Hepatocyte (in vitro differentiated cells): Measurements from ENCODE around the gene TIMM23. TPM values are rescaled to one million over a fixed set of nuclear protein-coding genes. Genes with fewer than 3 reads are reported as not detected.

ENCODE experiments used
- DNase-seq: peaks from one replicate; pipeline ENCODE4 v3.0.0-alpha.2; 2016; ENCODE audit warnings: low spot score
- H2AFZ ChIP-seq: fragments of 200-600 bp; sonication (generic); 2 replicates; pipeline ENCODE4 v1.6.0; 2016; ENCODE audit warnings: antibody characterized with exemption, mild to moderate bottlenecking
- H3K27ac ChIP-seq: fragments of 200-600 bp; sonication (generic); 2 replicates; pipeline ENCODE4 v1.5.1; 2016; ENCODE audit warnings: mild to moderate bottlenecking
- H3K27me3 ChIP-seq: fragments of 200-600 bp; sonication (generic); 2 replicates; pipeline ENCODE4 v1.6.1; 2016
- H3K36me3 ChIP-seq: fragments of 200-600 bp; sonication (generic); replicated peaks from 2 replicates; pipeline ENCODE4 v1.5.1; 2016; ENCODE audit warnings: low read depth; ENCODE audit not compliant: insufficient read depth
- H3K4me1 ChIP-seq: fragments of 200-600 bp; sonication (generic); 2 replicates; pipeline ENCODE4 v1.5.1; 2016; ENCODE audit warnings: mild to moderate bottlenecking, moderate library complexity; ENCODE audit not compliant: insufficient read depth
- H3K4me2 ChIP-seq: fragments of 200-600 bp; sonication (generic); 2 replicates; pipeline ENCODE4 v1.6.0; 2016
- H3K4me3 ChIP-seq: fragments of 200-600 bp; sonication (generic); 2 replicates; pipeline ENCODE4 v1.5.1; 2016; ENCODE audit warnings: mild to moderate bottlenecking
- H3K79me2 ChIP-seq: fragments of 200-600 bp; sonication (generic); 2 replicates; pipeline ENCODE4 v1.6.0; 2017; ENCODE audit warnings: mild to moderate bottlenecking
- H3K9me2 ChIP-seq: fragments of 200-600 bp; sonication (generic); replicated peaks from 2 replicates; pipeline ENCODE4 v1.6.0; 2017; ENCODE audit warnings: mild to moderate bottlenecking; ENCODE audit not compliant: insufficient read depth
- H3K9me3 ChIP-seq: fragments of 200-600 bp; sonication (generic); 2 replicates; pipeline ENCODE4 v1.5.1; 2016; ENCODE audit warnings: low read depth, mild to moderate bottlenecking
- H4K20me1 ChIP-seq: fragments of 200-600 bp; sonication (generic); 2 replicates; pipeline ENCODE4 v1.6.0; 2016; ENCODE audit warnings: mild to moderate bottlenecking; ENCODE audit not compliant: insufficient read depth, poor library complexity, severe bottlenecking
- CTCF ChIP-seq: fragments of 200-600 bp; sonication (generic); IDR thresholded peaks from 2 replicates; pipeline ENCODE4 v1.5.1; 2016; ENCODE audit warnings: antibody characterized with exemption, mild to moderate bottlenecking; ENCODE audit not compliant: poor library complexity
- EZH2 ChIP-seq: fragments of 200-600 bp; sonication (generic); IDR thresholded peaks from 2 replicates; pipeline ENCODE4 v1.6.1; 2016; ENCODE audit warnings: antibody characterized with exemption, mild to moderate bottlenecking, borderline replicate concordance
- EZH2phosphoT487 ChIP-seq: fragments of 200-600 bp; sonication (generic); IDR thresholded peaks from one replicate; pipeline ENCODE4 v1.6.1; 2018; ENCODE audit warnings: antibody characterized with exemption, mild to moderate bottlenecking, low read depth, moderate library complexity; ENCODE audit not compliant: unreplicated experiment, severe bottlenecking
- WGBS: methylation state at CpG from one replicate; pipeline ENCODE4 v1.1.6; 2016; ENCODE audit warnings: low lambda C conversion rate; ENCODE audit errors: missing lambda C conversion rate; 5-methylcytosine and 5-hydroxymethylcytosine counted together
- polyA plus RNA-seq: library from polyadenylated mRNA; unstranded; fragments of >200 nt; fragmentation: Nextera tagmentation; extraction: Ambion mirVana; gene quantifications from 2 replicates; pipeline ENCODE4 v1.2.1, GENCODE V29; 2016
- total RNA-seq: library from RNA; depleted of rRNA; stranded (reverse); fragments of >200 nt; gene quantifications from 2 replicates; pipeline ENCODE4 v1.2.3, GENCODE V29; 2014

Gene TIMM23
- total and polyA plus RNA-seq, 2 experiments from 2014 or later, result 80.7 to 122 TPM

- WGBS, result 91% methylated on average over 7 of the region's 7 CpGs
- Histone ChIP-seq H3K4me1 (peaks cover 38% of the 10 kb centered on the region), H2AFZ (no peak overlapping the region), H3K9me2 (no peaks in the 10 kb centered on the region), H3K4me3 (no peak overlapping the region), H3K9me3 (no peaks in the 10 kb centered on the region), H4K20me1 (peaks cover 92% of the 10 kb centered on the region), H3K36me3 (no peaks in the 10 kb centered on the region), H3K4me2 (peak overlapping the region; percentile 44), H3K27me3 (no peaks in the 10 kb centered on the region), H3K79me2 (peaks cover 95% of the 10 kb centered on the region), H3K27ac (peak overlapping the region; percentile 17)
- no peak for DNase-seq
- TF ChIP-seq CTCF, result no peak
- no peak for TF ChIP-seq EZH2
Observed at GRCh38 chr10:46019569-46020343, 47.5 kb downstream of the TIMM23 start.

- peak overlapping the region; percentile 17 for H3K27ac ChIP-seq
- H3K9me2 ChIP-seq, result no peaks in the 10 kb centered on the region
- H3K79me2 ChIP-seq, result peaks cover 95% of the 10 kb centered on the region
- H3K27me3 ChIP-seq, result no peaks in the 10 kb centered on the region
- peak overlapping the region; percentile 44 for H3K4me2 ChIP-seq
- no peaks in the 10 kb centered on the region for H3K36me3 ChIP-seq
- peaks cover 92% of the 10 kb centered on the region for H4K20me1 ChIP-seq
- 70% methylated on average over 3 of the region's 3 CpGs for WGBS
- peaks cover 38% of the 10 kb centered on the region for H3K4me1 ChIP-seq
- H3K9me3 ChIP-seq, result no peaks in the 10 kb centered on the region
- TF ChIP-seq CTCF (no peak), EZH2phosphoT487 (no peak), EZH2 (no peak)
- H3K4me3 ChIP-seq, result no peak overlapping the region
- H2AFZ ChIP-seq, result no peak overlapping the region
- DNase-seq, result no peak
Observed at GRCh38 chr10:46020344-46020657, 48.0 kb downstream of the TIMM23 start.

DNA sequence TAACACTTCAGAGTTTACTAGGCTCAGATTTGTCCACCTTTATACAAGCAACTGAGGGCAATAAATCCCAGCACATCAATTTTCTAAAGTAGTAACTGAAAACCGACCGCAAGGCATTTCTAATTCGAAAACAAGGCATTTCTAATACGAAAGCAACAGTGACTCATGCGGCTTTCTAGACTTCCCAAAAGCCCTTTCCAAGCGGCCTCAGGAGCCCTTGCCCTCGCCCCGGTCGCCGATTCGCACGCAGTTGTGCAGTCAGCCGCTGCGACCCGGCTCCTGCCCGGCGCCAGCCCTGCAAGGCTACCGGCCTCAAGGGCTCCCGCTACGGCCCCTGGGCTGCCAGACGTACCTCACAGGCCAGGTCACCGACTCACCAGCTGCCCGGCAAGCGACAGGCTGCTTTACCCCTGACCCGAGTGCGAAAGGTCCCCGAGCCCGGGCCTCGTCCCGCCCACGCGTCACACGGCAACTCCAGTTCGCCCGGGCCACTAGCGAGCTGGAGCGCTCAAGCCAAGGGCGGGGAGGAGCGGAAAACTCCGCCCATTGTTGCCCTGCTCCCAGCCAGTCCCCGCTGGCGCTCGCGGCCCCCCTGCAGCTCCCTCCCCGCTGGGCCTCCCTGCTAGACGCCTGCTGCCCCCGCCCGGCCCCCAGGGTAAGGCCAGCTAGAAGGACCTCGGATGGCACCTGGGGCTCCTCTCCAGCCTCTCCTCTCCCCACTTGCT lies 50.9 kb downstream of the TIMM23 start:
- peaks cover 95% of the 10 kb centered on the region for H3K79me2 ChIP-seq

More for the DNA sequence above, 50.9 kb downstream of the TIMM23 start:
- H3K27me3 ChIP-seq, result no peaks in the 10 kb centered on the region
- peak; percentile 96 for DNase-seq
- H3K27ac ChIP-seq, result peak overlapping the region; percentile 79
- H4K20me1 ChIP-seq, result peaks cover 96% of the 10 kb centered on the region
- H3K36me3 ChIP-seq, result no peaks in the 10 kb centered on the region
- H2AFZ ChIP-seq, result peak overlapping the region; percentile 5
- peaks cover 45% of the 10 kb centered on the region for H3K4me1 ChIP-seq
- no peaks in the 10 kb centered on the region for H3K9me3 ChIP-seq
- peak overlapping the region; percentile 21 for H3K4me3 ChIP-seq
- peak overlapping the region; percentile 78 for H3K4me2 ChIP-seq
- WGBS, result 2% methylated on average over 40 of the region's 49 CpGs
- H3K9me2 ChIP-seq, result no peaks in the 10 kb centered on the region
- TF ChIP-seq EZH2phosphoT487 (no peak), CTCF (peak; percentile 25), EZH2 (no peak)
